ENCODE results near the gene HM13.

HM13 gene

GRCh38 chr20:31604567-31605030 lies 90.4 kb downstream of the HM13 start:
- peak overlapping the region; percentile 73 for H3K4me3 ChIP-seq (ENCODE audit: low read depth, low read length)
- H2AFZ ChIP-seq (ENCODE audit: insufficient read depth, low read length, poor library complexity) = no peak overlapping the region
- H3K18ac ChIP-seq (ENCODE audit: low read length) = peak overlapping the region; percentile 69
- H3K79me1 ChIP-seq (ENCODE audit: low read length) = peaks cover 67% of the 10 kb centered on the region
- peaks cover 32% of the 10 kb centered on the region for H3K79me2 ChIP-seq (ENCODE audit: control insufficient read depth, insufficient read depth, low read length, poor library complexity)
- peak overlapping the region; percentile 83 for H4K12ac ChIP-seq (ENCODE audit: low read depth, low read length)
- H3K4ac ChIP-seq (ENCODE audit: low read depth, low read length) = peak overlapping the region; percentile 66
- no peaks in the 10 kb centered on the region for H3K27me3 ChIP-seq (ENCODE audit: insufficient read depth, low read length)
- peak overlapping the region; percentile 6 for H2AK5ac ChIP-seq (ENCODE audit: low read length)
- H3K4me1 ChIP-seq (ENCODE audit: control insufficient read depth in 1 of 2, insufficient read depth in 2 of 2, low read length in 2 of 2) = peaks cover 13 to 22% of the 10 kb centered on the region in 2 experiments
- peak overlapping the region; percentile 79 for H4K8ac ChIP-seq (ENCODE audit: low read depth, low read length)
- peak overlapping the region; percentile 99 for H3K9ac ChIP-seq (ENCODE audit: low read length)
- peak overlapping the region; percentile 100 for H3K27ac ChIP-seq (ENCODE audit: low read depth, low read length)
- peak overlapping the region; percentile 81 for H3K14ac ChIP-seq (ENCODE audit: low read length)
- peaks cover 16 to 18% of the 10 kb centered on the region in 2 experiments for H3K36me3 ChIP-seq (ENCODE audit: control insufficient read depth in 1 of 2, insufficient read depth in 2 of 2, low read length in 2 of 2)
- H3K23ac ChIP-seq (ENCODE audit: low read length) = no peak overlapping the region
- H4K91ac ChIP-seq (ENCODE audit: low read depth, low read length) = peak overlapping the region; percentile 98
- H3K9me3 ChIP-seq (ENCODE audit: insufficient read depth, low read depth, low read length) = no peaks in the 10 kb centered on the region
- H3K4me2 ChIP-seq (ENCODE audit: low read length) = peak overlapping the region; percentile 90
- H2BK12ac ChIP-seq (ENCODE audit: low read length) = peak overlapping the region; percentile 17
- H2BK120ac ChIP-seq (ENCODE audit: insufficient read depth, low read length, poor library complexity) = peak overlapping the region; percentile 87
- H2BK5ac ChIP-seq (ENCODE audit: low read depth, low read length, poor library complexity) = peak overlapping the region; percentile 97
- peak; percentile 66 to 67 for DNase-seq
- no CpG with 5 or more reads among the region's 14 CpGs for WGBS (ENCODE audit: extremely low coverage, insufficient coverage, insufficient read length)

- no peaks in the 10 kb centered on the region for H3K9me3 ChIP-seq (ENCODE audit: insufficient read depth, low read depth, low read length)
- peak within 1 kb of the TSS; percentile 99 for H3K9ac ChIP-seq (ENCODE audit: low read length)
- no peaks in the 10 kb centered on the region for H3K27me3 ChIP-seq (ENCODE audit: insufficient read depth, low read length)
- H3K4me2 ChIP-seq (ENCODE audit: low read length) = peak within 1 kb of the TSS; percentile 90
- H2AFZ ChIP-seq (ENCODE audit: insufficient read depth, low read length, poor library complexity) = peak within 1 kb of the TSS; percentile 2
- peak within 1 kb of the TSS; percentile 81 for H3K18ac ChIP-seq (ENCODE audit: low read length)
- H3K4me3 ChIP-seq (ENCODE audit: low read depth, low read length) = peak within 1 kb of the TSS; percentile 91
- DNase-seq = peak; percentile 95 to 97
- H4K8ac ChIP-seq (ENCODE audit: low read depth, low read length) = peak within 1 kb of the TSS; percentile 84
- H2BK120ac ChIP-seq (ENCODE audit: insufficient read depth, low read length, poor library complexity) = peak within 1 kb of the TSS; percentile 87
- H3K4ac ChIP-seq (ENCODE audit: low read depth, low read length) = peak within 1 kb of the TSS; percentile 66
- H2BK12ac ChIP-seq (ENCODE audit: low read length) = peak within 1 kb of the TSS; percentile 17
- no peak within 1 kb of the TSS for H3K23ac ChIP-seq (ENCODE audit: low read length)
- peak within 1 kb of the TSS; percentile 98 for H4K91ac ChIP-seq (ENCODE audit: low read depth, low read length)
- peak within 1 kb of the TSS; percentile 6 for H2AK5ac ChIP-seq (ENCODE audit: low read length)
- H3K27ac ChIP-seq (ENCODE audit: low read depth, low read length) = peak within 1 kb of the TSS; percentile 100
- H3K79me1 ChIP-seq (ENCODE audit: low read length) = peaks cover 71% of the 10 kb centered on the region
- H3K14ac ChIP-seq (ENCODE audit: low read length) = peak within 1 kb of the TSS; percentile 81
- WGBS (ENCODE audit: extremely low coverage, insufficient coverage, insufficient read length) = no CpG with 5 or more reads among the region's 74 CpGs
- peaks cover 33% of the 10 kb centered on the region for H3K79me2 ChIP-seq (ENCODE audit: control insufficient read depth, insufficient read depth, low read length, poor library complexity)
- H3K36me3 ChIP-seq (ENCODE audit: control insufficient read depth in 1 of 2, insufficient read depth in 2 of 2, low read length in 2 of 2) = peaks cover 16 to 18% of the 10 kb centered on the region in 2 experiments
- H3K4me1 ChIP-seq (ENCODE audit: control insufficient read depth in 1 of 2, insufficient read depth in 2 of 2, low read length in 2 of 2) = peaks cover 13 to 25% of the 10 kb centered on the region in 2 experiments
- H2BK5ac ChIP-seq (ENCODE audit: low read depth, low read length, poor library complexity) = peak within 1 kb of the TSS; percentile 97
- H4K12ac ChIP-seq (ENCODE audit: low read depth, low read length) = peak within 1 kb of the TSS; percentile 83
Measured at GRCh38 chr20:31605031-31605901, 91.0 kb downstream of the HM13 start, which contains the start of gene ID1. Gene ID1, plus strand, starts transcription at chr20:31605289. Its CDS starts 99 bp downstream, at chr20:31605388.

GRCh38 chr20:31605902-31606803 lies 91.9 kb downstream of the HM13 start:
- Histone ChIP-seq H3K4me1 (ENCODE audit: control insufficient read depth in 1 of 2, insufficient read depth in 2 of 2, low read length in 2 of 2) (peaks cover 18 to 33% of the 10 kb centered on the region in 2 experiments), H3K27me3 (ENCODE audit: insufficient read depth, low read length) (no peaks in the 10 kb centered on the region), H2BK5ac (ENCODE audit: low read depth, low read length, poor library complexity) (peak overlapping the region; percentile 98), H3K4me3 (ENCODE audit: low read depth, low read length) (peak overlapping the region; percentile 91), H2BK120ac (ENCODE audit: insufficient read depth, low read length, poor library complexity) (peak overlapping the region; percentile 96), H2AK5ac (ENCODE audit: low read length) (peak overlapping the region; percentile 5), H3K79me1 (ENCODE audit: low read length) (peaks cover 80% of the 10 kb centered on the region), H3K4ac (ENCODE audit: low read depth, low read length) (peak overlapping the region; percentile 97), H3K18ac (ENCODE audit: low read length) (peak overlapping the region; percentile 94), H4K12ac (ENCODE audit: low read depth, low read length) (peak overlapping the region; percentile 55), H3K4me2 (ENCODE audit: low read length) (peak overlapping the region; percentile 75), H3K27ac (ENCODE audit: low read depth, low read length) (peak overlapping the region; percentile 99), H3K36me3 (ENCODE audit: control insufficient read depth in 1 of 2, insufficient read depth in 2 of 2, low read length in 2 of 2) (peaks cover 16 to 18% of the 10 kb centered on the region in 2 experiments), H3K14ac (ENCODE audit: low read length) (peak overlapping the region; percentile 94), H2BK12ac (ENCODE audit: low read length) (no peak overlapping the region), H3K9me3 (ENCODE audit: insufficient read depth, low read depth, low read length) (no peaks in the 10 kb centered on the region), H3K79me2 (ENCODE audit: control insufficient read depth, insufficient read depth, low read length, poor library complexity) (peaks cover 33% of the 10 kb centered on the region), H3K23ac (ENCODE audit: low read length) (no peak overlapping the region), H4K91ac (ENCODE audit: low read depth, low read length) (peak overlapping the region; percentile 96), H4K8ac (ENCODE audit: low read depth, low read length) (peak overlapping the region; percentile 98), H2AFZ (ENCODE audit: insufficient read depth, low read length, poor library complexity) (peak overlapping the region; percentile 2), H3K9ac (ENCODE audit: low read length) (peak overlapping the region; percentile 98)
- no CpG with 5 or more reads among the region's 39 CpGs for WGBS (ENCODE audit: extremely low coverage, insufficient coverage, insufficient read length)
- DNase-seq = peak in 1 of 2 donors; percentile 45
